ENCODE data around the gene VIL1.

DNA sequence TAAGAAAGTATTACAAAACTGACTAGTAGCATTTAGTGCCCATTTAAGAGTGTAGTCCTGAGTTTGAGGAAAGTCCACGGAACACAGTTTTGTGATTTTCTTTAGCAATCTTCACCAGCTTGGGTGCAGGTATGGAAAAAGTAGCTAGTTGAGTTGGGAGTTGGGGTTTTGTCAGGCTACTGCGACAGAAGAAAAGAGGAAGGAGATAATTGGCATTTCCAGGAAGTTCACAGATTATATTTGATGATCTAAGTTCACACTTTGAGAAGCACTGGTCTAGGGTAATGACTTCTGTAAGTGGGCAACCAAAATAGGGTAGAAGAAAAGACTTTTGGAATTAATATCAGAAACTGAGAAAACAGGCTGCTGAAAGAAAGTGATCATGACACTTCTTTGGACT lies 52.1 kb downstream of the VIL1 start:
- no peak for TF ChIP-seq POLR2A (IDR thresholded peaks at IDR 0.05; ENCODE audit: low read depth, low read length)
- TF ChIP-seq, protein P1, sequence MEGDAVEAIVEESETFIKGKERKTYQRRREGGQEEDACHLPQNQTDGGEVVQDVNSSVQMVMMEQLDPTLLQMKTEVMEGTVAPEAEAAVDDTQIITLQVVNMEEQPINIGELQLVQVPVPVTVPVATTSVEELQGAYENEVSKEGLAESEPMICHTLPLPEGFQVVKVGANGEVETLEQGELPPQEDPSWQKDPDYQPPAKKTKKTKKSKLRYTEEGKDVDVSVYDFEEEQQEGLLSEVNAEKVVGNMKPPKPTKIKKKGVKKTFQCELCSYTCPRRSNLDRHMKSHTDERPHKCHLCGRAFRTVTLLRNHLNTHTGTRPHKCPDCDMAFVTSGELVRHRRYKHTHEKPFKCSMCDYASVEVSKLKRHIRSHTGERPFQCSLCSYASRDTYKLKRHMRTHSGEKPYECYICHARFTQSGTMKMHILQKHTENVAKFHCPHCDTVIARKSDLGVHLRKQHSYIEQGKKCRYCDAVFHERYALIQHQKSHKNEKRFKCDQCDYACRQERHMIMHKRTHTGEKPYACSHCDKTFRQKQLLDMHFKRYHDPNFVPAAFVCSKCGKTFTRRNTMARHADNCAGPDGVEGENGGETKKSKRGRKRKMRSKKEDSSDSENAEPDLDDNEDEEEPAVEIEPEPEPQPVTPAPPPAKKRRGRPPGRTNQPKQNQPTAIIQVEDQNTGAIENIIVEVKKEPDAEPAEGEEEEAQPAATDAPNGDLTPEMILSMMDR (conservative IDR thresholded peaks at IDR 0.05; ENCODE audit: low read depth, low read length): no peak
- no peak for TF ChIP-seq SMC3 (IDR thresholded peaks at IDR 0.05; ENCODE audit: low read depth, low read length)
- no peak for TF ChIP-seq RAD21 (IDR thresholded peaks at IDR 0.05; ENCODE audit: low read length)
- no peak for TF ChIP-seq MAFK (IDR thresholded peaks at IDR 0.05; ENCODE audit: low read depth, low read length)
